HuH-7.5 (cell line): ENCODE data around the gene ANKRD11.
"Not testable (repeated sequence)": the region's sequence is repeated elsewhere in the genome, so short reads cannot be mapped to it uniquely, and the experiment has no call there.

Experiments
- DNase-seq: peaks from one replicate; pipeline ENCODE4 v3.0.0; 2011; ENCODE audit warnings: low spot score

Gene ANKRD11

DNA sequence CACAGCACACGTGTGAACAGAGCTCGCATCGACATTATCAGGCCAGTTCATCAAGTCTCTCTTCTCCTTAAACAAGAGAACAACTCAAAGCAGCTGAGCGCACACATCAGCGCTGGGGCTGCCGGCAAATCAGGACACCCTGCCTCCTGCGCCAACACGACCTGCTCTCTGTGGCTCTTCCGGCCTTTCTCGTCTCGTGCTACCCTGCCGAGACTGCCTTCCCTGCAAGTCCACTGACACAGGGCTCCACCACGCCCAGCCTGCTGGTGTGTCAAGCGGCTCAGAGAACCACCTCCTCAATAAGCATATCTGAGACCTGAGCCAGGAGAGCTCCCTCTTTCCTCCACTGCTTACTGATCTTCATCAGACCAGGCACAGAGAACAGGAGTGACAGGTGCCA lies 176.0 kb downstream of the ANKRD11 start:
- no peak for DNase-seq

DNA sequence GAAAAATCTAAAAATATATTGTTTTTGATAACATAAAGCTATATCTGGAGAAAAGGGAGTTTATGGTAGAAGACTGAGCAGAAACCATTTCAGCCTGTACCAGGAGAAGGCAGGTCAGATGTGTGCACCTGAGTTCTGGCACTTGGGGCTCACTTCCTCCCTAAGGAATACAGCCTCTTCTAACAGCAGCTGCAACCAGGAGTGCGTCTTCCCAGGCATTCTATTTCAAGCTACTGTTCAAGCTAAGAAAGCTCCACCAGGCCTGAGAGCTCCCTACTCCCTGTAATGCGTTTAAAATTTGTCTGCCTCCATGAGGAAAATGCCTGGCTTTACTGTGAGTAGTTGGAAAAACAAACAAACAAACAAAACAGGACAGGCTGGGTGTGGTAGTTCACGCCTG lies 176.8 kb downstream of the ANKRD11 start:
- DNase-seq = no peak

DNA sequence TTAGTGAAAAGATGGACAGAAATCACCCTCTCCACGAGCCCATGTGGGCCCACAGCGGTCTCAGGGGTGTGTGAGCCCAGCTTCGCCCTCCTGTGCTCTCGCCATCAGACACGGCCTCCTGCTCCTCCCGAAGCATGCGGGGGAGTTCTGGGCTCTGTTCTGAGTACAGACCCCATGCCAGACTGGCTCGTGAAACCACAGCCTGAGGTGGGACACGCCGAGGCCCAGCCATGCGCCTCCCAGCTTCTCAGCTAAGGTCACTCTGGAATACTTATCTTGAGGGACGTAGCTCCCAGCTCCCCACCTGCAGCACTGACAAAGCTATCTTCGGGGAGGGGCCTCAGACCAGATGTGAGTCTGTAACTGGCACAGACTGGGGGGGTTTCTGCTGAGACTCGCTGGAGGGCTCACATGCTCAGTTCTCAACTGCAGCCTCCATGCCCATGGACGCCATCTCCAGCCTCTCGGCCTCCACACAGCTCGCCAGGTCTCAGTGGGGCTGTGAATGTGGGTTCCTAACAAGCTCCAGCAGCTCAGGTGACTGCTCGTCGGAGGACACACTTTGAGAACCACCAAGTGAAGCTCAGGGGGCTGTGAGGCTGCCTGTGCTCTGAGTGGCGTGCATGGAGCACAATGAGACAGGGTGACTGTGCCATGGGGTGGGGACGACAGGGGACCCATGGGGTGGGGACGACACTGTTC lies 177.6 kb downstream of the ANKRD11 start:
- no peak for DNase-seq

DNA sequence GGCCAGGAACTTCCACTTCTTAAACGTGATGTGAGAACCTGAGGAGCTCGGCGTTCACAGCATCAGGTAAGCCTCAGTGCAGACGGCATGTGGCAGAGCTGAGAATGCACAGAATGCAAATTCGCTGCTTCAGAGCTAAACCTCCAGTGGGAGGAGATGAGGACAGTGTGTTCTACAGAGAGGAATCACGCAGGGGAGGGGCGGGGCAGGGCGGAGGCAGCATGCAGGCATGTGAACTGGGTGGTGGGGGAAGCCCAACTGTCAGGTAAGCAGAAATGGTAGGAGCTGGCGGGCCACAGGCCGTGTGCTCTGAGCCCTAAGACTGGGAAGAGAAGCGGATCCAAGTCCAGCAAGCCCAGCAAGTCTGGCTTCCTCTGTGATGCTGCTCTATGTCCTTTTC lies 178.2 kb downstream of the ANKRD11 start:
- DNase-seq = no peak

DNA sequence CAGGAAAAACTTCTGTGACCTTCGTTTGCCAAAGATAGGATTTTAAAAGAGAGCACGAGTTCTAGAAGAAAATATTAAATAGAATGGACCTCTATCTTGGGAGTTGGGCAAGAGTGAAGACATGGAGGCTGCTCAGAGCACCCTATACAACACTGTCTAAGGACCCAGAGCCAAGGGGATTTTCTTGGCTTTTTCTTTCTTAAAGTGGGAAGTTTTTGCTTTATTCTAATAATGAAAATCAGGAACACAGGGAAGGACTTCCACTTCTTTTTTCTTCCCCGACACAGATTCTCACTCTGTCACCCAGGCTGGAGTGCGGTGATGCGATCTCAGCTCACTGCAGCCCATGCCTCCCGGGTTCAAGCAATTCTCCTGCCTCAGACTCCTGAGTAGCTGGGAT lies 178.7 kb downstream of the ANKRD11 start:
- DNase-seq = no peak

DNA sequence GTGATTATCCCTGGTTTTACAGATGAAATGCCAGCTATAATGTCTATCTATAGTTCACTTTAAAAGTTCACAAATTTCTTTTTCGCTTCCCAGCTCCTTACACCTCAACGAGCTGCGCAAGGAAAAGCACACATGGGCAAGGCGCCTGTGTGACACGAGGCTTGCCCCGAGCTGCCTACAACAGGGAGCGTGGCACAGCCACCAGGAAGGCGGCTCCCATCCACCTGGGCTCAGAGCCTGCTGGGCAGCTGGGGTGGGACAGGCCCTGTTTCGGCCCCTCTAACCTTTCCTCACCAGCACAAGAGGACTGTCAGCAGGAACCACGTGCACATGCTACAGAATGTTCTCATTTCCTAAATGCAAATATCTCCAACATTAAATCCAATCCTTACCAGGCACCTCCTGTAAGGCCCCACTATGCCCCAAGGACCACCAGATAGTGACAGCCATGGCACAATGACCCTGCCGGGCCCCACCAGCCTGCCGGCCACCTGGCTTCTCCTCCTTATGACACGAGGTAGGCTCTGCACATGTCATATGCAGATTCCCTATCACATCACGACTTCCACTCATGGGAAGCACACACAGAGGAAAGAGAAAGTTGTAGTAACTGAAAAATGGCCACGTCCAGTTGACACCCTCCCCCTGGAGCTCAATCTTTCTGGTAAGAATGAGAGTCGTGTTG lies 180.8 kb downstream of the ANKRD11 start:
- no peak for DNase-seq

DNA sequence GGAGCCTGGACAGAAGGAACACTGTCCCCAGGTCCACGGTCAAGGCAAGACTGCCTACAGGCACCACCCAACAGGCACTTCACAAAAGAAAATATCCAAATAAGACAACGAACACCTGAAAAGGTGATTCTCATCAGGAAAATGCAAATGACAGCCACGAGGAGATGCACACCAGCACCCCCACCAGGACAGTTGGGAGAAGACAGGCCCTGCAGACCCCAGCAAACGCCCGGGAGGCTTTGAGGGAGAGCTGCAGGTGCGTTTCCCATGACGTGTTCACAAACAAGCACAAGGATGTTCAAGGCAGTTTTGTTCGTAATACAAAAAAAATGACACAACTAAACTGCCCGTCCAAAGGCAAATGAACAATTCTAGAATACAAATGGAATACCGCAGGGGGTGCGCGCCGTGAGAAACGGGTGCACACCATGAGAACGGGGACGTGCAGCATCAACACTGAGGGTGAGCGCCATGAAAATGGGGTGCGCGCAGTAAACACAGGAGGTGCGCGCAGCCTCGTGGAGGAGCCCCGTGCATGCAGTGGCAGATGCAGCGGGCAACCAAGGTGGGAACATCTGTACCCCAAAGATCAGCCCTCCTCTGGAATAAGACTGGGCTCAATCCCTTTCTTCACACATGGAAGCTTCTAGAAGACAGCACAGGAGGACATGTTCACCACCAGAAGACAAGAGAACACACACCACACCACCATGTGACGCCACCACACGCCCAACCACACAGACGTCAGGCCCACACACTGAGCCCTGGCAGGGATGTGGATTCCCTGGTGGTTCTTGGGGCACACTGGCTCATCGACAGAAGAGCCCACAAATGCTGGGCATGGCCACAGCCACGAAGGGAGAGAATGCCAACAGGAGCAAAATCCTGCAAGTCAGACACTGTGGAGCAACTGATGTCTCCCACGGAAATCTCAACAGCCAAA lies 181.7 kb downstream of the ANKRD11 start:
- peak; percentile 89 for DNase-seq

DNA sequence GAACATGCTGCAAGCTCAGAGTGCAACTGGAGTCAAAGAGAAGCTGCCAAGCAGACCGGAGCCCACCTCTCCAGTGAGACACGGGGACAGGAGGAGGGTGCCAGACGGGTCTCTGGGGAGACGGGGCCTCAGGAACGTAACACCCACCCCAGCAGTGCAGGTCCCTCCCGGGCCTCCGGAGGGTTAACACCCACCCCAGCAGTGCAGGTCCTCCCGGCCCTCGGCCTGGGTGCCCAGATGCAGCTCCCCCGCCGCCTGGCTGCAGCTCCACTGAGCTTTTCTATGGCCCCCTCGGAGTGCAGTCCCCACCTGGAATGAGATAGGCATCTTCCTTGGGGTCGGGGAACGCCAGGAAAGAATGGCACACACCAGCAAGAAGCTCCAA lies 182.9 kb downstream of the ANKRD11 start:
- DNase-seq = no peak

DNA sequence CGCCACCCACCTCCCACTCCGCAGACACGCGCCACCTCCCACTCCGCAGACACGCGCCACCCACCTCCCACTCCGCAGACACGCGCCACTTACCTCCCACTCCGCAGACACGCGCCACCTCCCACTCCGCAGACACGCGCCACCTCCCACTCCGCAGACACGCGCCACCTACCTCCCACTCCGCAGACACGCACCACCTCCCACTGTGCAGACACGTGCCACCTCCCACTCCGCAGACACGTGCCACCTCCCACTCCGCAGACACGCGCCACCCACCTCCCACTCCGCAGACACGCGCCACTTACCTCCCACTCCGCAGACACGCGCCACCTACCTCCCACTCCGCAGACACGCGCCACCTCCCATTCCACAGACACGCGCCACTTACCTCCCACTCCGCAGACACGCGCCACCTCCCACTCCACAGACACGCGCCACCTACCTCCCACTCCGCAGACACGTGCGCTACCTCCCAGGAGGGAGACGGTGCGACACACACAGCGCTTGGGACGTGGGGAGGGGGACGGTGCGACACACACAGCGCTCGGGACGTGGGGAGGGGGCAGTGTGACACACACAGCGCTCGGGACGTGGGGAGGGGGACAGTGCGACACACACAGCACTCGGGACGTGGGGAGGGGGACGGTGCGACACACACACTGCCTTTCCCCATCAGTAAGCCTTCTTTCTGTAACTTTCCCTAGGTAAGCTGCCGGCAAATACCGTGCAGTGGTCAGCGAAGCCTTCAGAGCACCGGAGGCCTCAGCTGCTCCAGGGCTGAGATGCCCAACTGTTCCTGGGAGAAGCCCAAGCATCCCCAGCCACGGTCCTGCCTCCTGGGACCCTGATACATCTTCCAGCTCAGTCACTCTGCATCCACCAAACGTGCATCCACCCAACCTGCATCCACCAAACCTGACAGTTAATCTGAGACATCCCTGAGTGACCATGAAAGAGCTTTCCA lies 183.6 kb downstream of the ANKRD11 start:
- DNase-seq = not testable (repeated sequence)

DNA sequence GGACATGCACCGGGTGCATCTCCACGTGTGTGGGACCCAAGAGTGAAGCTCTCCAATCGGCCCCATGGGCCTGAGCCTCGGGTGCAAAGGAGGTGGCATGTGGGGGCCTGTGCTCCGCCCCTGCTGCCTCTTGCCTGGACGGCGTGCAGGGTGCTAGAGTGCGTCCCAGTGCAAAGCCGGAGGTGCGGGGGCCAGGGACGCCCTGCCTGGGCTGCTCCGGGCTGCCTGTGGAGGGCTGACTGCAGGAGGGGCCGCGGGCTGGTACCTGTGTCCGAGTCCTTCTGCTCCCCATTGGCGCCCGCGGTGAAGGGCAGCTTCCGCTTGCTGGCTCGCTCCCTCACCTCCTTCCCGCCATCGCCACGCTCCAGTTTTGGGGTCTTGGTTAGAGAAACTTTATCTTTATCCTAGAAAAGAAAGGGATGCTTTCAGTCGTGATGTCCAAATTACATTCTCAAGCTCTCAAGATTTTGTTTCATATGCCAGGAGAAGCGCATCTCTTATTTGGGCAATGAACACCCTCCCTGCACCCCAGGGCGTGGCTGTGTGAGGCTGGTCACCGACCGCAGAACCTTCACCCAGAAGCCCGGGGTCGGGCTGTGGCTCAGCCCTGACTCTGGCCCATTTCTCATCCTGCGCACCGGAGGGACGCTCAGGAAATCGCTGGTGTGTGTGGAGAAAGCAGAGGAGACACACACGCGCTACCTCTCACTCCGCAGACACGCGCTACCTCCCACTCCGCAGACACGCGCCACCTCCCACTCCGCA lies 185.2 kb downstream of the ANKRD11 start:
- no peak for DNase-seq

DNA sequence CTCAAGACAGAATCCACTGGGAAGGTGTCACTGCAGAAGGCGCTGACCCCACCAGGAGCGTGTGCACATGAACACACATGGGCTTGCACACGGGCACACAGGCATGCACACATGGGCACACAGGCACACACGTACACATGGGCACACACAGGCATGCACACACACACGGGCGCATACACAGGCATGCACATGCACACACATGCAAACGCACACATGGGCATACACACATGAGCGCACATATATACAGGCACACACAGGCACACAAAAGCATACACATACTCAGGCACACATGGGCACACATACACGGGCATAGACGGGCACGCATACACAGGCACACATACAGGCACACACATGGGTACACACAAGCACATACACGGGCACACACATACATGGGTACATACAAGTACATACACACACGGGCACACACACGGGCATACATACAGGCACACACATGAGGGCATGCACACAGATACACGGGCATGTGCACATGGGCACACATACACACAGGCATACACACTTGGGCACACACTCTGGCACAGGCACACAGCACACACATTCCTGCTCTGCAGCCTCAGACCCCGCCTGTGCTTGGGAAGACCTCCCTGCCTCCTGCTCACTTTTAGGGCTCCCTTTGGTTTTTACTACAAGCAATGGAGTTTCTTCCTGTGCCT lies 186.0 kb downstream of the ANKRD11 start:
- no peak for DNase-seq

DNA sequence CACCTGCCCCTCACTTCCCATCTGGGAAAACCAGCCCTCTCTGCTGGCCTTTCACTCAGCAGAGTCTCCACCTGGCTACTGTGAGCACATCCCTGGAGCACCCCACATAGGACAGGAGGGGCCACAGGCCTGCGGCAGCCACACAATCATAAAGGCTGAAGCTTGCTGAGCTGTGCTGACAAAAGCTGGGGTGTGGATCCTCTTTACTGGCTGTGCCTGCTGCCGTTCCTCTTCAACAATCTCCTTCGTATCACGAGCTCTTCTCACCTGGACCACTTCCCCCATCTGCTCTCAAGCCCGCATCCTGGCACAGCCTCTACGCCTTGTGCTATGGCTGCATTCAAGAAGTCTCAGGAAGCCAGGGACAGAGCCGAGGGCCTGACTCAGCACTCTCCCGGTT lies 186.7 kb downstream of the ANKRD11 start:
- DNase-seq = no peak

DNA sequence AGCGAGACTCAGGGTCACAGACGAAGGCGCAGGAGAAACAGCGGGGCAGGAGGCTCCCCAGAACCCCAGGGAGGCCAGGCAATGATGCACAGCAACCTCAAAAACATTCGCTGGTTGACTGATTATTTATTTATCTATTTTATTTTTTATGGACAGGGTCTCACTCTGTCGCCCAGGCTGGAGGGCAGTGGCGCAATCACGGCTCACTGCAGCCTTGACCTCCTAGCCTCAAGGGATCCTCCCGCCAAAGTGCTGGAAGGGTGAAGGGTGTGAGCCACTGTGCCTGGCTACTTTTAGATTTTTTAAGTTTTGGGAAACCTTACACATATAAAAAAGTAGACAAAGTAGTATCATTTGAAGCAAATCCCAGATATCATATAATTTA lies 189.4 kb downstream of the ANKRD11 start:
- no peak for DNase-seq

DNA sequence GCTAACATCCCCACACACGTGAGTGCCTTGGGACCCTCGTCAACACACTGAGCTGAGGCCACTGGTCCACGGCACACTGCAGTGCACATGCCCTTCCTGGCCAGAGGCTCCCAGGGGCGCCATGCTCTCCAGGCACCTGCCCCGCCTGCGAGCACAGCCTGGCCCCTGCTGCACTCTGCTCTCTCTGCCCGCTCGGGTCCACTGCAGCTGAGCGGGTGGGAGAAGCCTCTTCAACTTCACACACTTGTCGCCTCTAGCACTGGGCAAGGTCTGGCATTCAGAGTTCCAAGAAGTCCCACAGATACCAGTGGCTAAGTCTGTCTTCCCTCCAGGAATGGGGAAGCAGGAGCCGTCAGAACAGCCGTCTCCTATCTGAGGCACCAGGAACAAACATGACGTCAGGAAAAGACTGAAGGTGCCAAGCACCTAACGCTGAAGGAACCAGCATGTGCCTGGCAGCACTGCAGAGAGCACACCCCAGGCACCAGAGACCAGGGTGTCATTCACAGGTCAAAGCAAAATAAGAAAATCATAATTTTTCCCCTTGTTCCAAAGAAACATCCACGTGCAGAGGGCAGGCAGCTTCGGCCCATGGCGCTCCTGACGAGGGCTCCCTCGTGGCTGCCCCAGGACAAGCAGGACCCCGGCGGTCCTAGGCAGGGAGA lies 189.9 kb downstream of the ANKRD11 start:
- no peak for DNase-seq

DNA sequence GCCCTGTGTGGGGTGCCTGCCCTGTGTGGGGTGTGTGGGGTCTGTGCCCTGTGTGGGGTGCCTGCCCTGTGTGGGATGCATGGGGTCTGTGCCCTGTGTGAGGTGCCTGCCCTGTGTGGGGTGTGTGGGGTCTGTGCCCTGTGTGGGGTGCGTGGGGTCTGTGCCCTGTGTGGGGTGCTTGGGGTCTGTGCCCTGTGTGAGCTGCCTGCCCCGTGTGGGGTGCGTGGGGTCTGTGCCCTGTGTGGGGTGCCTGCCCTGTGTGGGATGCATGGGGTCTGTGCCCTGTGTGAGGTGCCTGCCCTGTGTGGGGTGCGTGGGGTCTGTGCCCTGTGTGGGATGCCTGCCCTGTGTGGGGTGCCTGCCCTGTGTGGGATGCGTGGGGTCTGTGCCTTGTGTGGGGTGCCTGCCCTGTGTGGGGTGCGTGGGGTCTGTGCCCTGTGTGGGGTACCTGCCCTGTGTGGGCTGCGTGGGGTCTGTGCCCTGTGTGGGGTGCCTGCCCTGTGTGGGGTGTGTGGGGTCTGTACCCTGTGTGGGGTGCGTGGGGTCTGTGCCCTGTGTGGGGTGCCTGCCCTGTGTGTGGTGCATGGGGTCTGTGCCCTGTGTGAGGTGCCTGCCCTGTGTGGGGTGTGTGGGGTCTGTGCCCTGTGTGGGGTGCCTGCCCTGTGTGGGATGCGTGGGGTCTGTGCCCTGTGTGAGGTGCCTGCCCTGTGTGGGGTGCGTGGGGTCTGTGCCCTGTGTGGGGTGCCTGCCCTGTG lies 190.8 kb downstream of the ANKRD11 start:
- not testable (repeated sequence) for DNase-seq

DNA sequence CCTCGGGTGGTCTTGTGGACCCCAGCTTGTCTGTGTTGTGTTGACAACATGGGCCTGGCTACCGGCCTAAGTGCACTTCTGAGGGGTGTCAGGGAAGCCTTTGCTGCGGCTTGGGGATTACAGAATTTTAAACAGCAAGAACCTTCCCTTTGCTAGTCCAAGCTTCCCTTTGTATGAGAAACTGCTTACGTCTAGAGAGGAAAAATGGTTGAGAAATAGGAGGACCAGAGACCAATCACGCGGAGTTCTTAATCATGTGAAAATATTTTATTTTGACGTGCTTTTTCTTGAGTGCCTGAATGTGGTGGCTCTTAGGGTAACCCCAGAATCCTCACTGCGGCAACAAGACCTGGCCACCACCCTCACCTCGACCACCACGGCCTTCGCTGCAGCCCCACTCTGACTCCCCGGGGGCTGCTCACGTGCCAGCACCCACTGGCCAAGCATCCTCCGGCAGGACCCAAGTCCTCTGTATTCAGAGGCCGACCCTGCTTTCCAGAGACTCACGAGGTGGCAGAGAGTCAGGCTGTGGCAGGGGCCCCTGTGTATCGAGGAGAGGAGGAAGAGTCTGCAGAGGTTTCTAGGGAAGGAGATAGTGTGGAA lies 191.6 kb downstream of the ANKRD11 start:
- DNase-seq = no peak

DNA sequence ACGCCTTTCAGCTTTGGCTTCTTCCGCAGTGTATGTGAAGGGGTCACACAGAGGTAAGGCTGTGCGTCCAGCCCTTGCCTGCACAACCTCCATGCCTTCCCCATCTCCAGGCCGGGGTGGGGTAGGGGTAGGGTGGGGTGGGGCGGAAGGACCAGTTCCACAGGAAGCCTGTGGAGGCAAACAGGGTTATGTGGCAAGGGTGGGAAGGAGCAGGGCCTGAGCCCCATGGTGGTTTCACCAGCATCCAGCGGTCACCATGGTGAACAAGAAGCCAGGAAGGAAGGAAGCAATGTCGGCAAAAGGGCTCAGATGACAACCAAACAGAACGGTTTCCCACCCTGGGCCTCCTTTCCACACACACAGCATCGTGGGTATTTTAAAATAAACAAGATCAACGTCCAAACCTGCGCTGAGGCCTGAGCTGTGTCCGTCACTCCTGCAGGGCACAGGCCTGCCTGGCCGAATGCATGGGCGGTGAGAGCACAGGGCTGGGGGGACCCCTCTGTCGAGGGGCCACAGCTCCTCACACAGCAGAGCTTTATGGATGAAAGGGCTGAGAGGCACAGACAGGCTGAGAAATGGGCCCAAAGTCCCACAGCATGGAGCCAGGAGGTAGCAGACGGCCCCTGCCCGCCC lies 192.3 kb downstream of the ANKRD11 start:
- no peak for DNase-seq
